Fibroblast of lung (primary cell): ENCODE measurements around the gene MAP1LC3B2. TPM values are rescaled to one million over a fixed set of nuclear protein-coding genes. Genes with fewer than 3 reads are reported as not detected.

Source experiments
- DNase-seq, 2 donors: peaks; one replicate each; pipeline versions ENCODE4 v3.0.0 to v3.0.0-alpha.2; 2010; ENCODE audit warnings: low read depth in 2 of 2
- H2AFZ ChIP-seq: 2 replicates; pipeline ENCODE4 v1.5.1; 2012; ENCODE audit warnings: low read length, control low read depth, inconsistent platforms
- H3K27ac ChIP-seq: 2 replicates; pipeline ENCODE4 v1.5.1; 2011; ENCODE audit warnings: low read length, control low read depth; ENCODE audit not compliant: insufficient read depth
- H3K27me3 ChIP-seq: 2 replicates; pipeline ENCODE4 v1.5.1; 2011; ENCODE audit warnings: mild to moderate bottlenecking, low read length; ENCODE audit not compliant: control insufficient read depth, insufficient read depth
- H3K36me3 ChIP-seq: 2 replicates; pipeline ENCODE4 v1.5.1; 2011; ENCODE audit warnings: low read length; ENCODE audit not compliant: control insufficient read depth, insufficient read depth
- H3K4me1 ChIP-seq: 2 replicates; pipeline ENCODE4 v1.5.1; 2011; ENCODE audit warnings: low read length; ENCODE audit not compliant: control insufficient read depth, insufficient read depth; ENCODE audit errors: extremely low read depth
- H3K4me2 ChIP-seq: 2 replicates; pipeline ENCODE4 v1.5.1; 2011; ENCODE audit warnings: low read length, control low read depth; ENCODE audit not compliant: insufficient read depth; ENCODE audit errors: extremely low read depth
- H3K4me3 ChIP-seq, 4 experiments: fragments of 200-600 bp in 1 of 4; sonication (generic) in 1 of 4; replicated peaks in 1 of 4; 2 replicates each; pipeline ENCODE4 v1.5.1; 2011 to 2016; ENCODE audit warnings: low read length in 4 of 4, low read depth in 3 of 4, mild to moderate bottlenecking in 3 of 4, control low read depth in 2 of 4, inconsistent platforms in 1 of 4, mixed read lengths in 1 of 4; ENCODE audit not compliant: insufficient read depth in 1 of 4; ENCODE audit errors: control extremely low read depth in 1 of 4
- H3K79me2 ChIP-seq: 2 replicates; pipeline ENCODE4 v1.5.1; 2012; ENCODE audit warnings: mild to moderate bottlenecking, low read length, inconsistent platforms; ENCODE audit not compliant: control insufficient read depth, insufficient read depth
- H3K9ac ChIP-seq: 2 replicates; pipeline ENCODE4 v1.5.1; 2011; ENCODE audit warnings: mild to moderate bottlenecking, low read length, control low read depth; ENCODE audit not compliant: insufficient read depth
- H3K9me3 ChIP-seq: 2 replicates; pipeline ENCODE4 v1.5.1; 2012; ENCODE audit warnings: low read depth, low read length; ENCODE audit not compliant: control insufficient read depth, insufficient read depth
- H4K20me1 ChIP-seq: 2 replicates; pipeline ENCODE4 v1.5.1; 2011; ENCODE audit warnings: low read length; ENCODE audit not compliant: control insufficient read depth, insufficient read depth; ENCODE audit errors: extremely low read depth
- CTCF ChIP-seq, 2 donors: IDR thresholded peaks in 1 of 2; conservative IDR thresholded peaks in 1 of 2; 1 replicate in 1 of 2; 2 replicates in 1 of 2; pipeline ENCODE4 v1.5.1; 2011 to 2012; ENCODE audit warnings: low read length in 2 of 2, control low read depth in 1 of 2, inconsistent platforms in 1 of 2, low read depth in 1 of 2, mild to moderate bottlenecking in 1 of 2
- EZH2 ChIP-seq: IDR thresholded peaks from 2 replicates; pipeline ENCODE4 v1.5.1; 2012; ENCODE audit warnings: low read length, control low read depth, mild to moderate bottlenecking; ENCODE audit errors: missing control alignments
- polyA plus RNA-seq, 2 donors: library from polyadenylated mRNA; depleted of rRNA in 1 of 2; stranded (reverse) in 1 of 2; unstranded in 1 of 2; fragments of >200 nt; gene quantifications; 2 replicates each; pipeline ENCODE4 v1.2.1, GENCODE V29; 2011 to 2012; ENCODE audit warnings: missing spikeins in 1 of 2
- total RNA-seq: library from RNA; depleted of rRNA; stranded (reverse); fragments of >200 nt; gene quantifications from 2 replicates; pipeline ENCODE4 v1.2.1, GENCODE V29; 2014

The MAP1LC3B2 gene
- total and polyA plus RNA-seq, 2 donors (not counting 1 experiment from before 2014, with no cell fraction given), result 1.2 TPM

- Histone ChIP-seq H3K27ac (no peak overlapping the region), H3K4me3 (no peak overlapping the region), H3K9me3 (no peaks in the 10 kb centered on the region), H2AFZ (no peak overlapping the region), H3K4me2 (no peak overlapping the region), H4K20me1 (no peaks in the 10 kb centered on the region), H3K27me3 (no peaks in the 10 kb centered on the region), H3K9ac (no peak overlapping the region), H3K36me3 (no peaks in the 10 kb centered on the region), H3K4me1 (no peaks in the 10 kb centered on the region), H3K79me2 (no peaks in the 10 kb centered on the region)
- no peak for DNase-seq
- TF ChIP-seq EZH2 (no peak), CTCF (conservative IDR thresholded peaks at IDR 0.05 in 1 of 2, IDR thresholded peaks at IDR 0.05 in 1 of 2; ENCODE audit: low read depth in 1 of 2, low read length in 2 of 2) (no peak)
Measured at GRCh38 chr12:116561181-116561821, 2.1 kb downstream of the MAP1LC3B2 start.

GRCh38 chr12:116562090-116562489, 2.9 kb downstream of the MAP1LC3B2 start:
- Histone ChIP-seq H3K9me3 (no peaks in the 10 kb centered on the region), H2AFZ (no peak overlapping the region), H3K79me2 (no peaks in the 10 kb centered on the region), H4K20me1 (no peaks in the 10 kb centered on the region), H3K27ac (no peak overlapping the region), H3K4me1 (no peaks in the 10 kb centered on the region), H3K27me3 (no peaks in the 10 kb centered on the region), H3K9ac (no peak overlapping the region), H3K36me3 (no peaks in the 10 kb centered on the region), H3K4me3 (no peak overlapping the region), H3K4me2 (no peak overlapping the region)
- no peak for DNase-seq
- TF ChIP-seq EZH2, result no peak
- TF ChIP-seq CTCF (conservative IDR thresholded peaks at IDR 0.05 in 1 of 2, IDR thresholded peaks at IDR 0.05 in 1 of 2; ENCODE audit: low read depth in 1 of 2, low read length in 2 of 2), result no peak

DNA sequence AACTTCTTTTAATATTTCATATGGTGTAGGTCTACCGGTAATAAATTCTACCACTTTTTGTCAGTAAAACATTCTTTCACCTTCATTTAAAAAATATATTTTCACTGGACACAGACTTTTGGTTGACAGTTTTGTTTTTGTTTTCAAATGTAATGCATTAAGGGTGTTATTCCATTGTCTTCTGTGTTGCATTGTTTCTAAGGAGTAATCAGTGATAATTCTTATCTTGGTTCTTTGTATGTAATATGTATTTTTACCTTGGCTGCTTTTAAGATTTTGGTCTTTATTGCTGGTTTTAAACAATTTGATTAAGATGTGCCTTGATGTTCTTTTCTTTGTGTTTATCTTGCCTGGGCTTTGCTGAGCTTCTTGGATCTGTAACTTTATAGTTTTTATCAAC, 4.1 kb downstream of the MAP1LC3B2 start:
- no peak for TF ChIP-seq EZH2
- TF ChIP-seq CTCF (conservative IDR thresholded peaks at IDR 0.05 in 1 of 2, IDR thresholded peaks at IDR 0.05 in 1 of 2; ENCODE audit: low read depth in 1 of 2, low read length in 2 of 2), result no peak
- Histone ChIP-seq H2AFZ (no peak overlapping the region), H3K4me2 (no peak overlapping the region), H3K4me3 (no peak overlapping the region), H4K20me1 (no peaks in the 10 kb centered on the region), H3K9me3 (no peaks in the 10 kb centered on the region), H3K79me2 (no peaks in the 10 kb centered on the region), H3K27ac (no peak overlapping the region), H3K9ac (no peak overlapping the region), H3K27me3 (no peaks in the 10 kb centered on the region), H3K4me1 (no peaks in the 10 kb centered on the region), H3K36me3 (no peaks in the 10 kb centered on the region)
- no peak for DNase-seq
